NCI-H146 treated with DMSO at 0.1 percent for 48 hours (cell line): ENCODE measurements around the gene KIF3B.
"Not testable (repeated sequence)": the region's sequence is repeated elsewhere in the genome, so short reads cannot be mapped to it uniquely, and the experiment has no call there.

ENCODE experiments used
- DNase-seq: peaks from one replicate; lab custom pipeline; 2025; ENCODE audit not compliant: unreplicated experiment; lab: John Stamatoyannopoulos, UW

KIF3B gene

GRCh38 chr20:32355907-32356621, 78.6 kb downstream of the KIF3B start:
- DNase-seq = not testable (repeated sequence)

- no peak for DNase-seq
These were observed 79.3 kb downstream of the KIF3B start for GRCh38 chr20:32356622-32357374.

GRCh38 chr20:32357375-32357868, 80.0 kb downstream of the KIF3B start:
- no peak for DNase-seq

- DNase-seq = peak; percentile 100
These were observed 80.6 kb downstream of the KIF3B start, which contains the start of gene ASXL1 for GRCh38 chr20:32357869-32358631. Gene ASXL1 (plus strand): TSS chr20:32358331. CDS start chr20:32358776, 445 bp downstream.

- no peak for DNase-seq
These were observed 81.1 kb downstream of the KIF3B start for GRCh38 chr20:32358632-32358882.

GRCh38 chr20:32358883-32359632, 81.6 kb downstream of the KIF3B start:
- peak; percentile 56 for DNase-seq

- no peak for DNase-seq
These were observed 82.3 kb downstream of the KIF3B start for GRCh38 chr20:32359633-32360332.

- DNase-seq = no peak
These were observed 82.8 kb downstream of the KIF3B start for GRCh38 chr20:32360333-32360634.

- DNase-seq = no peak
These were observed 85.5 kb downstream of the KIF3B start for GRCh38 chr20:32362901-32363364.

- no peak for DNase-seq
These were observed 86.0 kb downstream of the KIF3B start for GRCh38 chr20:32363492-32363891.

GRCh38 chr20:32364554-32365208, 87.2 kb downstream of the KIF3B start:
- no peak for DNase-seq

GRCh38 chr20:32365564-32365963, 88.1 kb downstream of the KIF3B start:
- DNase-seq = no peak

- no peak for DNase-seq
These were observed 88.9 kb downstream of the KIF3B start for GRCh38 chr20:32366380-32366779.

GRCh38 chr20:32368323-32368722, 90.9 kb downstream of the KIF3B start:
- no peak for DNase-seq

- DNase-seq = no peak
These were observed 91.5 kb downstream of the KIF3B start for GRCh38 chr20:32368925-32369324.

GRCh38 chr20:32370897-32371296, 93.4 kb downstream of the KIF3B start:
- DNase-seq = no peak

GRCh38 chr20:32378461-32378860, 101.0 kb downstream of the KIF3B start:
- no peak for DNase-seq

- DNase-seq = not testable (repeated sequence)
These were observed 102.6 kb downstream of the KIF3B start for GRCh38 chr20:32380037-32380436.

- DNase-seq = no peak
These were observed 103.3 kb downstream of the KIF3B start for GRCh38 chr20:32380745-32381144.
